Posterior vena cava (tissue), 2 donors: Measurements from ENCODE around the gene RNF7. TPM values are rescaled to one million over a fixed set of nuclear protein-coding genes. Genes with fewer than 3 reads are reported as not detected.
A peak's percentile ranks its signal among the peaks of the same experiment; 100 is the strongest.
"Not testable (repeated sequence)": the region's sequence is repeated elsewhere in the genome, so short reads cannot be mapped to it uniquely, and the experiment has no call there.

Experiments
- DNase-seq: peaks from one replicate; pipeline ENCODE4 v3.0.0-alpha.2; 2020; ENCODE audit warnings: low spot score
- intact Hi-C, 2 donors: fragments of 100-400 bp; cut with DNase I; formaldehyde crosslinking; loops; one replicate each; pipeline versions ENCODE4 v1.14.1 to v1.14.2; 2022 to 2023
- total RNA-seq, 2 donors: library from RNA; stranded (reverse); fragmentation: NEBNext Ultra II Directional; extraction: Animal tissue kit (Norgen Biotek cat#: 25700); gene quantifications; one replicate each; pipeline ENCODE4 v1.2.1, GENCODE V29; 2021
- donor health status: DM: yes; HTN: yes; CAD: no.
- donor health status: DM: yes; HTN: yes; CAD: no.

The RNF7 gene
- total RNA-seq, 2 donors from 2014 or later = 62.4 to 73.6 TPM

- DNase-seq = no peak
- intact Hi-C loops = no loop called here
These were observed 31.3 kb downstream of the RNF7 start for GRCh38 chr3:141769221-141769894.

- DNase-seq = no peak
These were observed 35.6 kb downstream of the RNF7 start for GRCh38 chr3:141773676-141774075.

GRCh38 chr3:141776376-141776775, 38.3 kb downstream of the RNF7 start:
- no peak for DNase-seq
- intact Hi-C loops = no loop called here

More at GRCh38 chr3:141773676-141774075, 35.6 kb downstream of the RNF7 start:
- intact Hi-C loops = no loop called here

- intact Hi-C loops = no loop called here
- no peak for DNase-seq
These were observed 38.8 kb downstream of the RNF7 start for GRCh38 chr3:141776885-141777284.

GRCh38 chr3:141777957-141778813, 40.1 kb downstream of the RNF7 start:
- peak; percentile 75 for DNase-seq
- intact Hi-C loops = no loop called here

- intact Hi-C loops = no loop called here
These were observed 41.6 kb downstream of the RNF7 start for GRCh38 chr3:141779667-141780066.

GRCh38 chr3:141782386-141782932, 44.4 kb downstream of the RNF7 start:
- intact Hi-C loops = no loop called here
- DNase-seq = no peak

More at GRCh38 chr3:141779667-141780066, 41.6 kb downstream of the RNF7 start:
- peak; percentile 30 for DNase-seq

GRCh38 chr3:141783632-141784031, 45.5 kb downstream of the RNF7 start:
- intact Hi-C loops = no loop called here
- peak; percentile 37 for DNase-seq

GRCh38 chr3:141784096-141784495, 46.0 kb downstream of the RNF7 start:
- DNase-seq = peak; percentile 55
- intact Hi-C loops = no loop called here

GRCh38 chr3:141784531-141784930, 46.4 kb downstream of the RNF7 start:
- intact Hi-C loops = no loop called here
- peak; percentile 31 for DNase-seq

GRCh38 chr3:141788149-141788548, 50.1 kb downstream of the RNF7 start:
- intact Hi-C loops = no loop called here
- DNase-seq = peak; percentile 17

GRCh38 chr3:141788750-141789149, 50.7 kb downstream of the RNF7 start:
- intact Hi-C loops = not testable (repeated sequence)
- peak; percentile 20 for DNase-seq

- DNase-seq = peak; percentile 26
- intact Hi-C loops = no loop called here
These were observed 51.2 kb downstream of the RNF7 start for GRCh38 chr3:141789281-141789680.

GRCh38 chr3:141790171-141790570, 52.1 kb downstream of the RNF7 start:
- intact Hi-C loops = no loop called here
- DNase-seq = peak; percentile 34

GRCh38 chr3:141792495-141792894, 54.4 kb downstream of the RNF7 start:
- intact Hi-C loops = no loop called here
- no peak for DNase-seq

- intact Hi-C loops = no loop called here
- DNase-seq = peak; percentile 63
These were observed 55.6 kb downstream of the RNF7 start for GRCh38 chr3:141793476-141794260.

GRCh38 chr3:141795276-141795675, 57.2 kb downstream of the RNF7 start:
- intact Hi-C loops = loop anchor here in 1 of 2 donors (5.0 kb wide), 1 partner anchor 82 kb away; the partner anchor contains the start of gene ATP1B3
- no peak for DNase-seq

GRCh38 chr3:141795741-141796080, 57.6 kb downstream of the RNF7 start:
- peak; percentile 64 for DNase-seq
- intact Hi-C loops = loop anchor here in 1 of 2 donors (5.0 kb wide), 1 partner anchor 82 kb away; the partner anchor contains the start of gene ATP1B3
